Astrocyte (in vitro differentiated cells and primary cell): ENCODE results near the gene ITGA3. TPM values are rescaled to one million over a fixed set of nuclear protein-coding genes. Genes with fewer than 3 reads are reported as not detected.

Experiments
- DNase-seq: peaks from one replicate; pipeline ENCODE4 v3.0.0-alpha.2; 2010; ENCODE audit warnings: low read depth
- FAIRE-seq: peaks from 2 replicates; lab custom pipeline; 2011; peaks lifted over from hg19 to GRCh38; lab: Jason Lieb, UNC
- H2AFZ ChIP-seq: 2 replicates; pipeline ENCODE4 v1.6.0; 2012; ENCODE audit warnings: low read depth, low read length, inconsistent platforms
- H3K27ac ChIP-seq: 2 replicates; pipeline ENCODE4 v1.5.1; 2011; ENCODE audit warnings: low read depth, low read length, inconsistent platforms
- H3K27me3 ChIP-seq: 2 replicates; pipeline ENCODE4 v1.6.0; 2011; ENCODE audit warnings: low read length, inconsistent platforms; ENCODE audit not compliant: insufficient read depth
- H3K36me3 ChIP-seq: 2 replicates; pipeline ENCODE4 v1.5.1; 2011; ENCODE audit warnings: low read length, inconsistent platforms; ENCODE audit not compliant: insufficient read depth
- H3K4me1 ChIP-seq: 2 replicates; pipeline ENCODE4 v1.5.1; 2011; ENCODE audit warnings: low read length, inconsistent platforms; ENCODE audit not compliant: insufficient read depth
- H3K4me2 ChIP-seq: 2 replicates; pipeline ENCODE4 v1.6.0; 2012; ENCODE audit warnings: low read length, inconsistent platforms
- H3K4me3 ChIP-seq: 2 replicates; pipeline ENCODE4 v1.5.1; 2011; ENCODE audit warnings: low read depth, mild to moderate bottlenecking, low read length, inconsistent platforms; ENCODE audit not compliant: insufficient read depth
- H3K79me2 ChIP-seq: 2 replicates; pipeline ENCODE4 v1.6.0; 2012; ENCODE audit warnings: mild to moderate bottlenecking, low read length, inconsistent platforms; ENCODE audit not compliant: insufficient read depth
- H3K9ac ChIP-seq: 2 replicates; pipeline ENCODE4 v1.6.0; 2012; ENCODE audit warnings: mild to moderate bottlenecking, low read length, inconsistent platforms
- H3K9me3 ChIP-seq: 2 replicates; pipeline ENCODE4 v1.5.1; 2012; ENCODE audit warnings: low read depth, mild to moderate bottlenecking, low read length, inconsistent platforms; ENCODE audit not compliant: insufficient read depth
- H4K20me1 ChIP-seq: 2 replicates; pipeline ENCODE4 v1.6.0; 2012; ENCODE audit warnings: low read length, inconsistent platforms; ENCODE audit not compliant: insufficient read depth
- H3K27ac Mint-ChIP-seq: one replicate; pipeline ENCODE4 v1.8.0; 2021; ENCODE audit warnings: mild to moderate bottlenecking, mixed read lengths; ENCODE audit not compliant: unreplicated experiment
- H3K27me3 Mint-ChIP-seq: one replicate; pipeline ENCODE4 v1.8.0; 2021; ENCODE audit warnings: low read depth, mixed read lengths; ENCODE audit not compliant: unreplicated experiment
- H3K36me3 Mint-ChIP-seq: one replicate; pipeline ENCODE4 v1.8.0; 2021; ENCODE audit warnings: low read depth, mixed read lengths; ENCODE audit not compliant: unreplicated experiment
- H3K4me1 Mint-ChIP-seq: one replicate; pipeline ENCODE4 v1.8.0; 2021; ENCODE audit warnings: low read depth, mixed read lengths; ENCODE audit not compliant: unreplicated experiment
- H3K4me3 Mint-ChIP-seq: one replicate; pipeline ENCODE4 v1.8.0; 2021; ENCODE audit warnings: mild to moderate bottlenecking, moderate library complexity, mixed read lengths; ENCODE audit not compliant: unreplicated experiment
- H3K9me3 Mint-ChIP-seq: one replicate; pipeline ENCODE4 v1.8.0; 2021; ENCODE audit warnings: mild to moderate bottlenecking, mixed read lengths; ENCODE audit not compliant: unreplicated experiment
- CTCF ChIP-seq: IDR thresholded peaks from 2 replicates; pipeline ENCODE4 v1.5.1; 2011; ENCODE audit warnings: low read depth, mild to moderate bottlenecking, inconsistent platforms, low read length, moderate library complexity; ENCODE audit not compliant: insufficient read depth
- EZH2 ChIP-seq: IDR thresholded peaks from 2 replicates; pipeline ENCODE4 v1.6.1; 2012; ENCODE audit warnings: mild to moderate bottlenecking, low read length, inconsistent platforms; ENCODE audit not compliant: insufficient read depth
- total RNA-seq: library from RNA; stranded (reverse); gene quantifications from 2 replicates; pipeline ENCODE4 v1.2.1, GENCODE V29; 2021

The ITGA3 gene
- total RNA-seq, 1 donor from 2014 or later = 319 TPM

- Histone ChIP-seq H3K27ac (no peak overlapping the region), H3K27me3 (no peaks in the 10 kb centered on the region), H3K4me1 (no peaks in the 10 kb centered on the region), H3K36me3 (peaks cover 77% of the 10 kb centered on the region), H3K9ac (no peak overlapping the region), H3K4me3 (no peak overlapping the region), H3K9me3 (no peaks in the 10 kb centered on the region), H2AFZ (no peak overlapping the region), H3K79me2 (peaks cover 32% of the 10 kb centered on the region), H3K4me2 (no peak overlapping the region), H4K20me1 (peaks cover 65% of the 10 kb centered on the region)
- no peaks in the 10 kb centered on the region for H3K27me3 Mint-ChIP-seq
- DNase-seq = no peak
- peaks cover 35% of the 10 kb centered on the region for H3K36me3 Mint-ChIP-seq
- H3K9me3 Mint-ChIP-seq = no peaks in the 10 kb centered on the region
- TF ChIP-seq CTCF = peak; percentile 33
- TF ChIP-seq EZH2 = no peak
- no peak for FAIRE-seq
- no peaks in the 10 kb centered on the region for H3K4me1 Mint-ChIP-seq
- H3K4me3 Mint-ChIP-seq = no peak overlapping the region
- no peak overlapping the region for H3K27ac Mint-ChIP-seq
Measured at GRCh38 chr17:50079334-50080095, 23.6 kb downstream of the ITGA3 start.

GRCh38 chr17:50080096-50080480, 24.2 kb downstream of the ITGA3 start:
- DNase-seq (no peak), FAIRE-seq (no peak)
- Histone ChIP-seq H3K27me3 (no peaks in the 10 kb centered on the region), H4K20me1 (peaks cover 61% of the 10 kb centered on the region), H3K36me3 (peaks cover 72% of the 10 kb centered on the region), H3K4me3 (no peak overlapping the region), H3K9ac (no peak overlapping the region), H2AFZ (no peak overlapping the region), H3K4me2 (no peak overlapping the region), H3K79me2 (peaks cover 26% of the 10 kb centered on the region), H3K27ac (no peak overlapping the region), H3K4me1 (no peaks in the 10 kb centered on the region), H3K9me3 (no peaks in the 10 kb centered on the region)
- H3K4me1 Mint-ChIP-seq = no peaks in the 10 kb centered on the region
- H3K4me3 Mint-ChIP-seq = no peak overlapping the region
- H3K27me3 Mint-ChIP-seq = no peaks in the 10 kb centered on the region
- peaks cover 32% of the 10 kb centered on the region for H3K36me3 Mint-ChIP-seq
- no peaks in the 10 kb centered on the region for H3K9me3 Mint-ChIP-seq
- H3K27ac Mint-ChIP-seq = no peak overlapping the region
- no peak for TF ChIP-seq CTCF
- TF ChIP-seq EZH2 = no peak

- Mint-ChIP-seq H3K4me3 (no peak overlapping the region), H3K4me1 (no peaks in the 10 kb centered on the region), H3K36me3 (peaks cover 32% of the 10 kb centered on the region), H3K27me3 (no peaks in the 10 kb centered on the region), H3K27ac (no peak overlapping the region), H3K9me3 (no peaks in the 10 kb centered on the region)
- H3K27ac ChIP-seq = no peak overlapping the region
- H3K36me3 ChIP-seq = peaks cover 65% of the 10 kb centered on the region
- H3K79me2 ChIP-seq = peaks cover 19% of the 10 kb centered on the region
- FAIRE-seq (no peak), DNase-seq (no peak)
- no peaks in the 10 kb centered on the region for H3K4me1 ChIP-seq
- no peak for TF ChIP-seq EZH2
- TF ChIP-seq CTCF = no peak
- H3K9ac ChIP-seq = no peak overlapping the region
- peaks cover 54% of the 10 kb centered on the region for H4K20me1 ChIP-seq
- H2AFZ ChIP-seq = no peak overlapping the region
- no peak overlapping the region for H3K4me3 ChIP-seq
- H3K4me2 ChIP-seq = no peak overlapping the region
- no peaks in the 10 kb centered on the region for H3K27me3 ChIP-seq
- H3K9me3 ChIP-seq = no peaks in the 10 kb centered on the region
Measured at GRCh38 chr17:50080827-50081226, 24.9 kb downstream of the ITGA3 start.
